Tibial nerve (tissue), 4 donors: ENCODE data around the gene OLFM2. TPM values are rescaled to one million over a fixed set of nuclear protein-coding genes. Genes with fewer than 3 reads are reported as not detected.
"Not testable (repeated sequence)": the region's sequence is repeated elsewhere in the genome, so short reads cannot be mapped to it uniquely, and the experiment has no call there.

Experiments
- DNase-seq, 2 donors: peaks; one replicate each; pipeline ENCODE4 v3.0.0-alpha.2; 2019; ENCODE audit warnings: low spot score in 2 of 2
- H3K27ac ChIP-seq, 4 donors: fragments of 200-600 bp; sonication (generic) in 3 of 4; one replicate each; pipeline ENCODE4 v1.5.1; 2017 to 2019; ENCODE audit warnings: mild to moderate bottlenecking in 1 of 4
- H3K27me3 ChIP-seq, 2 donors: fragments of 200-600 bp; sonication (generic) in 1 of 2; one replicate each; pipeline versions ENCODE4 v1.5.1 to v1.6.0; 2017 to 2019
- H3K36me3 ChIP-seq, 3 donors: fragments of 200-600 bp; sonication (generic); one replicate each; pipeline ENCODE4 v1.5.1; 2018 to 2019
- H3K4me1 ChIP-seq, 4 donors: fragments of 200-600 bp; sonication (generic) in 3 of 4; one replicate each; pipeline ENCODE4 v1.5.1; 2017 to 2019
- H3K4me3 ChIP-seq, 4 donors: fragments of 200-600 bp; sonication (generic) in 3 of 4; one replicate each; pipeline ENCODE4 v1.5.1; 2017 to 2019; ENCODE audit warnings: mild to moderate bottlenecking in 1 of 4, moderate library complexity in 1 of 4
- H3K9me3 ChIP-seq, 4 donors: fragments of 200-600 bp; sonication (generic) in 3 of 4; one replicate each; pipeline ENCODE4 v1.5.1; 2017 to 2019
- EP300 ChIP-seq, 2 donors: sonication (generic); formaldehyde crosslinking; IDR thresholded peaks; one replicate each; pipeline ENCODE4 v1.6.1; 2017; ENCODE audit warnings: antibody characterized with exemption in 2 of 2, mild to moderate bottlenecking in 1 of 2
- POLR2A ChIP-seq, 2 donors: fragments of 450-650 bp; IDR thresholded peaks; one replicate each; pipeline ENCODE4 v1.6.1; 2017; ENCODE audit warnings: antibody characterized with exemption in 2 of 2, mild to moderate bottlenecking in 2 of 2, moderate library complexity in 2 of 2
- WGBS, 2 donors: methylation state at CpG; one replicate each; pipeline ENCODE4 v1.1.5; 2018; 5-methylcytosine and 5-hydroxymethylcytosine counted together
- total RNA-seq, 4 donors: library from RNA; depleted of rRNA; stranded (reverse); fragments of >200 nt; gene quantifications; one replicate each; pipeline ENCODE4 v1.1.0, GENCODE V29; 2016
- TF ChIP-seq, protein P1 (sequence below), 5 experiments: fragments of 200-600 bp in 3 of 5; fragments of 450-650 bp in 2 of 5; sonication (generic) in 3 of 5; IDR thresholded peaks; one replicate each; pipeline ENCODE4 v1.5.1; 2016 to 2019; ENCODE audit warnings: antibody characterized with exemption in 5 of 5, mild to moderate bottlenecking in 3 of 5, moderate library complexity in 2 of 5

The OLFM2 gene
- total RNA-seq, 4 donors from 2014 or later: 4.8 to 12.6 (median 8.8) TPM

DNA sequence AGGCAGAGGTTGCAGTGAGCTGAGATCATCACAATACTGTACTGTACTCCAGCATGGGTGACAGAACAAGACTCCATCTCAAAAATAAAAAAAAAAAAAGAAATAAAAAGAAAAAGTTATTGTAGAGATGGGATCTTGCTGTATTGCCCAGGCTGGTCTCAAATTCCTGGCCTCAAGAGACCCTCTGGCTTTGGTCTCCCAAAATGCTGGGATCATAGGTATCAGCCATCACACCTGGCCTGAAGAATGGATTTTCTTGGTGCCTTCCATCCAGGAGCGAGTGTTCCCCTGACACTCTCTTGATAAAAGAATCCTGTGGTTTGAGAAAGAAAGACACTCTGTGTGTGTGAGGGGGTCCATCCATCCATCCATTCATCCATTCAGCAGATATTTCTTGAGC lies 4.7 kb downstream of the OLFM2 start:
- 88 to 100% methylated on average over 1 of the region's 1 CpG for WGBS, 2 donors

DNA sequence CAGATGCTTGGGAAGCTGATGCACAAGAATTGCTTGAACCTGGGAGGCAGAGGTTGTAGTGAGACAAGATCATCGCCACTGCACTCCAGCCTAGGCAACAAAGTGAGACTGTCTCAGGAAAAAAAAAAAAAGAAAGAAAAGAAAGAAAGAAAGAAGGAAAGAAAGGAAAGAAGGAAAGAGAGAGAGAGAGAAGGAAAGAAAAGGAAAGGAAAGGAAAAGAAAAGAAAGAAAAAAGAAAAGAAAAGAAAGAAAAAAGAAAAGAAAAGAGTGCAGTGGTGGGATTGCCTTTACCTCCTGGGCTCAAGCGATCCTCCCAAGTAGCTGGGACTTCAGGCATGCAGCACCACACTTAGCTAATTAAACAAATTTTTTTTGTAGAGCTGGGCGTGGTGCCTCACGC lies 12.9 kb downstream of the OLFM2 start:
- H3K27me3 ChIP-seq: no peaks in the 10 kb centered on the region
- no peak for DNase-seq
- 93 to 97% methylated on average over 4 of the region's 4 CpGs for WGBS, 2 donors
- no peaks in the 10 kb centered on the region for H3K36me3 ChIP-seq
- H3K9me3 ChIP-seq: peaks cover 0 to 3% (median 0%) of the 10 kb centered on the region in 4 donors
- TF ChIP-seq EP300 (IDR thresholded peaks at IDR 0.05): no peak
- TF ChIP-seq, protein P1, sequence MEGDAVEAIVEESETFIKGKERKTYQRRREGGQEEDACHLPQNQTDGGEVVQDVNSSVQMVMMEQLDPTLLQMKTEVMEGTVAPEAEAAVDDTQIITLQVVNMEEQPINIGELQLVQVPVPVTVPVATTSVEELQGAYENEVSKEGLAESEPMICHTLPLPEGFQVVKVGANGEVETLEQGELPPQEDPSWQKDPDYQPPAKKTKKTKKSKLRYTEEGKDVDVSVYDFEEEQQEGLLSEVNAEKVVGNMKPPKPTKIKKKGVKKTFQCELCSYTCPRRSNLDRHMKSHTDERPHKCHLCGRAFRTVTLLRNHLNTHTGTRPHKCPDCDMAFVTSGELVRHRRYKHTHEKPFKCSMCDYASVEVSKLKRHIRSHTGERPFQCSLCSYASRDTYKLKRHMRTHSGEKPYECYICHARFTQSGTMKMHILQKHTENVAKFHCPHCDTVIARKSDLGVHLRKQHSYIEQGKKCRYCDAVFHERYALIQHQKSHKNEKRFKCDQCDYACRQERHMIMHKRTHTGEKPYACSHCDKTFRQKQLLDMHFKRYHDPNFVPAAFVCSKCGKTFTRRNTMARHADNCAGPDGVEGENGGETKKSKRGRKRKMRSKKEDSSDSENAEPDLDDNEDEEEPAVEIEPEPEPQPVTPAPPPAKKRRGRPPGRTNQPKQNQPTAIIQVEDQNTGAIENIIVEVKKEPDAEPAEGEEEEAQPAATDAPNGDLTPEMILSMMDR (IDR thresholded peaks at IDR 0.05): no peak
- TF ChIP-seq POLR2A (IDR thresholded peaks at IDR 0.05): no peak
- no peak overlapping the region for H3K27ac ChIP-seq
- no peaks in the 10 kb centered on the region for H3K4me1 ChIP-seq
- no peak overlapping the region for H3K4me3 ChIP-seq

More for the DNA sequence above, 4.7 kb downstream of the OLFM2 start:
- TF ChIP-seq, protein P1 (IDR thresholded peaks at IDR 0.05): no peak
- TF ChIP-seq EP300 (IDR thresholded peaks at IDR 0.05): no peak
- TF ChIP-seq POLR2A (IDR thresholded peaks at IDR 0.05): no peak
- Histone ChIP-seq H3K4me1 (peaks cover 0 to 38% (median 16%) of the 10 kb centered on the region in 4 donors), H3K9me3 (no peaks in the 10 kb centered on the region), H3K4me3 (no peak overlapping the region), H3K27ac (no peak overlapping the region), H3K27me3 (peaks cover 0 to 38% of the 10 kb centered on the region in 2 donors), H3K36me3 (no peaks in the 10 kb centered on the region)
- no peak for DNase-seq

DNA sequence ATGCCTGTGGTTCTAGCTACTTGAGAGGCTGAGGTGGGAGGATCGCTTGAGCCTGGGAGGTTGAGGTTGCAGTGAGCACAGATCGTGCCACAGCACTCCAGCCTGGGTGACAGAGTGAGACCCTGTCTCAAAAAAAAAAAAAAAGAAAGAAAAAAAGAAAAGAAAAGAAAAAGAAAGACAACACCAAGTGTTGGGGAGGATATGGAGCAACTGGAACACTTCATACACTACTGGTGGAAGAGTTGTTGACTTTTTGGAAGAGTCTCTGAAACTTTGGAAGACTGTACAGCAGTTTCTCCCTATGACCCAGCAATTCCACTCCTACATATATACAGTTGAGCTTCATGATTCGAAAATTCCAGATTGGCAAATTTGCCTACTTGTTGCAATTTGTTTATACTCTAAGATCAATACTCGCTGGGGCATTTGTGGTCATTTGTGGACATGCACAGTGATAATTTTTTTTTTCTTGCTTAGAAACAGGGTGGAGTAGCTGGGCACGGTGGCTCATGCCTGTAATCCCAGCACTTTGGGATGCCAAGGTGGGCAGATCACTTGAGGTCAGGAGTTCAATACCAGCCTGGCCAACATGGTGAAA lies 13.4 kb downstream of the OLFM2 start:
- not testable (repeated sequence) for DNase-seq, H3K9me3 ChIP-seq
- 90 to 92% methylated on average over 5 of the region's 5 CpGs for WGBS, 2 donors

DNA sequence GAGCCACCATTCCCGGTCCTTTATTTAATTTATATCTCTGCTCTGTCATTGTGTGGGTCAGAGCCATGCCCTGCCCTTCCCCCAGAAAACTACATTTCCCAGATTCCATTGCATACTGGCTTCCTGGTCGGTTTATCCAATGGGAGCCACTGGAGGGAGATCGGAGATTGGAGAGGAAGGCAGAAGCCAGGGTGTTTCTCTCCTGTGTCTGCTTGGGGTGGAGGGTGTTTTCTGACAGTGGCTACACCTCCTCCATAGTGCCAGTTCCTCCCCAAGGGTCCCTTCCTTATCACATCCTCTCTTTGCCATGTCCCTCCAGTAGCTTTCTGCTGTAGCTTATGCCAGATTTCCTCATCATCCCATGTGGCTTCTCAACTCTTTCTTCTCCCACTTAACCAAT lies 19.0 kb downstream of the OLFM2 start:
- no peaks in the 10 kb centered on the region for H3K9me3 ChIP-seq
- H3K27ac ChIP-seq: no peak overlapping the region
- H3K27me3 ChIP-seq: peaks cover 0 to 48% of the 10 kb centered on the region in 2 donors
- H3K4me1 ChIP-seq: peaks cover 0 to 27% (median 10%) of the 10 kb centered on the region in 4 donors
- TF ChIP-seq POLR2A (IDR thresholded peaks at IDR 0.05): no peak
- TF ChIP-seq EP300 (IDR thresholded peaks at IDR 0.05): no peak
- TF ChIP-seq, protein P1 (IDR thresholded peaks at IDR 0.05): no peak
- no peaks in the 10 kb centered on the region for H3K36me3 ChIP-seq
- 4 to 7% methylated on average over 3 of the region's 3 CpGs for WGBS, 2 donors
- no peak overlapping the region for H3K4me3 ChIP-seq
- DNase-seq: no peak

More for the DNA sequence above, 13.4 kb downstream of the OLFM2 start:
- H3K36me3 ChIP-seq, H3K4me3 ChIP-seq, H3K27ac ChIP-seq, H3K27me3 ChIP-seq, H3K4me1 ChIP-seq: not testable (repeated sequence)

DNA sequence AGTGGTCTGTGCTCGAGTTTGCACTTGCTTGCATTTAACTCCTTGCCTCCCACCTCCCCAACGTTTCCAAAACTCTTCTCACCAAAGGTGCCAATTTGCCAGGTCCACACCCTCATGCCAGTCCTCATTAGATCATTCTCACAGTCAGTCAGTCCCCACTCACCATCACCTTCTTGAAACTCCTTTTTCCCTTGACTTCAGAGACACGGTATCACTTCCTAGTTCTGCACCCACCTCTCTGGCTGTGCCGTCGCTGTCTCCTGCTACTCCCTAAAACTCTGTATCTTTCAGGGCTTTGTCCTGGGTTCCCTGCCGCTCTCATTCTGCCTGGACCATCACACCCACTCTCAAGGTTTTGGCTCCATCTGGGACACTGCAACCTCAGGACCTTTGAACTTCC lies 19.6 kb downstream of the OLFM2 start:
- TF ChIP-seq, protein P1 (IDR thresholded peaks at IDR 0.05): no peak
- no peak for TF ChIP-seq EP300 (IDR thresholded peaks at IDR 0.05)
- TF ChIP-seq POLR2A (IDR thresholded peaks at IDR 0.05): no peak
- Histone ChIP-seq H3K27ac (no peak overlapping the region), H3K9me3 (no peaks in the 10 kb centered on the region), H3K27me3 (peaks cover 0 to 54% of the 10 kb centered on the region in 2 donors), H3K4me3 (no peak overlapping the region), H3K36me3 (no peaks in the 10 kb centered on the region), H3K4me1 (peaks cover 0 to 27% (median 10%) of the 10 kb centered on the region in 4 donors)
- no peak for DNase-seq
- 43 to 47% methylated on average over 6 of the region's 6 CpGs for WGBS, 2 donors
